GM19463 (cell line): ENCODE measurements around the gene ROCK2.
A peak's percentile ranks its signal among the peaks of the same experiment; 100 is the strongest.
"Not testable (repeated sequence)": the region's sequence is repeated elsewhere in the genome, so short reads cannot be mapped to it uniquely, and the experiment has no call there.

Experiments used
- ATAC-seq: cut with Tn5 transposase; IDR thresholded peaks from one replicate; pipeline ENCODE4 v1.9.1; 2021; ENCODE audit warnings: mild to moderate bottlenecking, moderate library complexity; ENCODE audit not compliant: unreplicated experiment

ROCK2 gene

GRCh38 chr2:11196246-11196645 lies 148.2 kb downstream of the ROCK2 start:
- no peak for ATAC-seq

GRCh38 chr2:11187731-11188130 lies 156.7 kb downstream of the ROCK2 start:
- ATAC-seq: no peak

DNA sequence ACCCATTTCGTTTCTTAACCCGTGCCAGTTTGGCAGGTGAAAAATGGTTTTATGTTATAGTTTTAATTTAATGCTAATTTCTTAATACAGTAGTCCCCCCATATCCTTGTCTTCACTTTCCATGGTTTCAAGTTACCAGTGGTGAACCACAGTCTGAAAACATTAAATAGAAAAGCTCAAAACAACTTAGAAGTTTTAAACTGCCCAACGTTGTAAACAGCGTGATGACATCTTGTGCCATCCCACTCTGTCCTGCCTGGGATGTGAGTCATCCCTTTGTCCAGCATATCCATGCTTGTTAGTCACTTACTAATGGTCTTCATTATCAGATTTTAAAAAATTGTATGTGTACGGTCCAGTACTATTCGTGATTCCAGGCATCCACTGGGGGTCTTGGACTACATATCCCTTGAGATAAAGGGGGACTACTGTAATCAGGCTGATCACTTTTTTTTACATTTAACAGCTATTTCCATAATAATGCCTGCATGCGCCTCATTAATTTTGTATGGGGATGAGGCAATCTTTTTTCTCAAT lies 157.3 kb downstream of the ROCK2 start:
- no peak for ATAC-seq

DNA sequence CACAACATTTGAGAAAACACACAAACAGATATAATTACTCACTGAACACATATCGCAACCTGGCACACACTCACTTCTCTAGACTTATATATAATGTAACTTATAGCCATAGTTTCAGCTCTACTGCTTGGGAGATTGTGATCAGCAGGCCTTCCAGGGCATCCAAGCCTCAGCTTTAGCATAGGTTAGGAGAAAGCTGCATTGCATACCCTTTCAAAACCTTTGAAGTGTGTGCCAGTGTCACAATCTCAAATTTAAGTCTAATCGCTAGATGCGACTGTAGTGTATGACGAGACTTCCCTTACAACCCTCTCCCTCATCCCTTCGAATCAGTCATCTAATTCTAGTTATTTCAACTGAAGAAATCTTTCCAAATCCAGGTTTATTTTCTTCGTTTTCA lies 158.3 kb downstream of the ROCK2 start:
- ATAC-seq: no peak

DNA sequence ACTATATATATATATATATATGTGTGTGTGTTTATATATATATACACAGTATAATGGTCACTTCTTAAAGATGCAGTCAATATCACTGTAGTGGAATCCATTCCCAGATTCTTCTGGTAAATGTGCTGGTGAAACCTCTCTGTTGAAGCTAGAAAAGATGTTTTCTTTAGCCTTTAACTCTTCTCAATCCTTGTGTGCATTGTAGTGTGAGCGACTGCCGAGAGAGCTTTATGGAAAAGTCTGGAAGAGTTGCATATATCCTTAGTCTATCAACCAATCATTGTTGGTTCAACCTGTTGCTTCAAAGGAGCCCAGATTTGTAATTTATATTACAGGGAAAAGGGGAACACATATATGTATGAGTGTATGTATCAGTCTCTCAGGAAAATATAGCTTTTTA lies 161.5 kb downstream of the ROCK2 start:
- ATAC-seq: no peak

GRCh38 chr2:11180653-11181052 lies 163.8 kb downstream of the ROCK2 start:
- ATAC-seq: no peak

DNA sequence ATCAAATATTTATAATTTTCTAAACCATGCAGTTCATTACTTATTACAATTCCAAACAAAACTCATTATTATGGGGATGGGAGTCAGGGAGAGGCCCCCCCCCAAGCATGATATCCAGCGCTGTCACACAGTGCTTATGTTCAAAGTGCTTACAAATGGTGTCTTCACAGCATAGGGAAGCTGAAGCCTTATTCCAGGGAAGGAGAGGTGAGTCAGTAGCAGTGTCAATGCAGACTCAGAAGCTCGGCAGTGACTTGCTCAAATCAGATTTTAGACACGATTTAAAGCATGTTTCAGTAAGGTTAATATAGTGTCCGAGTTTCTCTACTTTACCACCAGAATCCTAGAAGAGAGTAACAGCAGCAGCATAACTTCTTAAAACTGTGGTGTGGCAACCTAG lies 164.5 kb downstream of the ROCK2 start:
- no peak for ATAC-seq

DNA sequence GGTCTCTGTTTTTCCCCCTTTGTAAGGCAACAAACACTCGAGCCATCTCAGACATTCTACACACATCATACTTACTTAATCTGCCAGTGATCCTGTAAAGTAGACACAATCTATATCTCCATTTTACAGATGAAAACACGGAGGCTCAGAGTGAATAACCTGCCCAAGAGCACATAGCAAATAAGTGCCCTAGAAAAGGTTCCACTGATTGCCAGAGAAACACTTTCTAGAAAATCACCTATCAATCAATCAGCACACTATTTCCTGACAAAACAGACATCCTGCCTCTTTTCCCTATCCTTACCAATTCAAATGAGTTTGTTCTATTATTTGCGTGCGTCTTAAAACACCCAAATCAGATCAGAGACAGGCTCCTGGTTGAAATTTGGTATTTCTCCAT lies 165.2 kb downstream of the ROCK2 start:
- no peak for ATAC-seq

DNA sequence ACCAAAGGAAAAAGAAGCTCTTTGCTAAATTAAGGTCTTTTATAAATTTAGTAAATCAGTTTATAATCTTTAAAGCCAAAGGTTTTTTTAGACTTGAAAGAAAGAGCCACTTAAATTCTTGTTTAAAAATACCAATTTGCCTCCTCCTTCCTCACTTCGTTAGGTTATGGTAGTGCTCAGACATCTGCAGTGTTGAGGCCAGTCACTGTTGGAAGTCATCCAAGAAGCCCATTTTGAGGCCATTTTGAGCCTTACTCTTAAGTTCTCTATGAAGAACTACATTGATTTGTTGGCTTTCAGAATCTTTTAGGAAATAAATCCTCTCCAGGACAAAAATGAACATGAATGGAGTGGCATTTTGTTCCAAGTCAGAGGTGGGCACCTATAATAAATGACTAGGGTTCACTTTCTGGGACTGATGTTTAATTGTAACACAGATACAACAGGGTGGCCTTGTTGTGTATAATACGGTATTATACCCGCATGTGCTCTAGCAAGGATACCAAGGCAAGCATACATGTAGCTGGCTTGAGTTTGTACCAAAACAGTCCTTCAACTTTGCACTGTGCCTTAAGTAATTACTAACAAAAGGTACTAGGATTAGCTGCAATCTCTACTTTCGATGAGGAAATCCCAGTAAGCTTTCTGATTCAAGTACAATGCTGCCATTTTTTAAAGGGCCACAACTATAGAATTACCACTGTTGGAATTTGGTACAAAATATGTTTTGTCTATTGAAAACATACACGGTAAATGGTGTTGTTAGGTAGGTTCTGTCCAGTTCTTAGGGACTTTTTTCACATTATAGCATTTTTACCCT lies 166.4 kb downstream of the ROCK2 start:
- ATAC-seq: no peak

DNA sequence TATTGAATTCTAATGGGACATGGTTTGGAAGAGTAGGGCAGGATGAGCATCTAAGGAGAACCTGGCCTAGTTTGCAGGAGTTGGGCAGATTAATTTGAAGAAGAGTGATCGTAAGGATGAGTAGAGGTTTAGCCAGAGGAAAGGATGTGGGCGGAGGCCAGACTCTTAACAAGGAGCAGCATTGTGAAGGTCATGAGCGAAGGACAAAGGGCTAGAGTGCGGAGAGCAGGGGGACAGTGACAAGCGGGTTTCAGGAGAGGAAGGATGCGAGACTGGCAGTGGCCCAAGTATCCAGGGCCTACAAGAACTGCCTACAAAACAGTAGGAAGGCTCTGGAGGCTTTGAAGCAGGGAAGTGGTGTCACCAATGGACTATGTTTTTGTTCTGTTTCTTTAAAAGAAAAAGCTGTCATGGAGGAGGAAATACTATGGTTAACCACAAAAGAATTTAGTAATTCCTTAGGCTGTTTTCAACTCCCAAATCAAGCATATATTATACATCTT lies 169.1 kb downstream of the ROCK2 start:
- ATAC-seq: no peak

- no peak for ATAC-seq
These were observed 170.2 kb downstream of the ROCK2 start for GRCh38 chr2:11174222-11174621.

DNA sequence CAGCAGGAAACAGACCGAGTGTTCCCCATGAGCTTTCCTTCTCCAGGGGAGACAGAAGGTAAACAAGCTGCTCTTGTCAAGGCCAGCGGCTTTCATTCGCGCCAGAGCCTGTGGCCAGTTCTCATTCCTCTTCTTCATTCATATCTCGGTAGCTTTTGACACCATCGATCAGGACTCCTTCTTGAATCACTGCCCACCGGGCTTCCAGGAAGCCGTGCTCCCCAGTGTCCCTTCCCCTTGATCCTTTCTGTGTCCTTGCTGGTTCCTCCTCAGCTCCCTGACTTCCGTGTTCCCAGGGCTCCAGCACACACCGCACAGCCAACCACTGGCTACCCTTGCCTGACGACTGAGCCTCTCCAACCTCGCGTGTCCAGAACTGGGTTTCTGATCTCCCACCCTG lies 175.1 kb downstream of the ROCK2 start:
- no peak for ATAC-seq

GRCh38 chr2:11168488-11168887 lies 175.9 kb downstream of the ROCK2 start:
- ATAC-seq: no peak

GRCh38 chr2:11166476-11166875 lies 178.0 kb downstream of the ROCK2 start:
- no peak for ATAC-seq

DNA sequence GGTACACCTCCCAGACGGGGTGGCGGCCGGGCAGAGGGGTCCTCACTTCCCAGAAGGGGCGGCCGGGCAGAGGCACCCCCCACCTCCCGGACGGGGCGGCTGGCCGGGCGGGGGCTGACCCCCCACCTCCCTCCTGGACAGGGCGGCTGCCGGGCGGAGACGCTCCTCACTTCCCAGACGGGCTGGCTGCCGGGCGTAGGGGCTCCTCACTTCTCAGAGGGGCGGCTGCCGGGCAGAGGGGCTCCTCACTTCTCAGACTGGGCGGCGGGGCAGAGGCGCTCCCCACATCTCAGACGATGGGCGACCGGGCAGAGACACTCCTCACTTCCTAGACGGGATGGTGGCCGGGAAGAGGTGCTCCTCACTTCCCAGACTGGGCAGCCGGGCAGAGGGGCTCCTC lies 179.4 kb downstream of the ROCK2 start:
- not testable (repeated sequence) for ATAC-seq

- ATAC-seq: no peak
These were observed 180.8 kb downstream of the ROCK2 start for GRCh38 chr2:11163439-11164317.

DNA sequence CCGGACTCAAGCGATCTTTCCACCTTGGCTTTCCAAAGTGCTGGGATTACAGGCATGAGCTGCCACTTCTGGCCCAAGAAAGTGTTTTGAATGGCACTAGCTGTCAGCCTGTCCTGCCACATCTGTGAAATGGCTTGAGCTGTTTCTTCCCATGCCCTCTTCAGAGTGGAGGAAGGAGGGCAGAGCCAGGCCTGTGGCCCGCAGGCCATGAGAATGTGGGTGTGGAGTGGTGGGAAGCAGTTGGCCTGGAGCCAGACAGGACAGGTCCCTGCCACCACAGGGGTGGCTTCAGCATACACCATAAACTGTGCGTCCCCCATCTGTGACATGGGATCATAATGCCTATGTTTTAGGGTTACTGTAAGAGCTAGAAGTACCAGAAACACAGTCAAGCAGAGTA lies 182.7 kb downstream of the ROCK2 start:
- ATAC-seq: no peak

DNA sequence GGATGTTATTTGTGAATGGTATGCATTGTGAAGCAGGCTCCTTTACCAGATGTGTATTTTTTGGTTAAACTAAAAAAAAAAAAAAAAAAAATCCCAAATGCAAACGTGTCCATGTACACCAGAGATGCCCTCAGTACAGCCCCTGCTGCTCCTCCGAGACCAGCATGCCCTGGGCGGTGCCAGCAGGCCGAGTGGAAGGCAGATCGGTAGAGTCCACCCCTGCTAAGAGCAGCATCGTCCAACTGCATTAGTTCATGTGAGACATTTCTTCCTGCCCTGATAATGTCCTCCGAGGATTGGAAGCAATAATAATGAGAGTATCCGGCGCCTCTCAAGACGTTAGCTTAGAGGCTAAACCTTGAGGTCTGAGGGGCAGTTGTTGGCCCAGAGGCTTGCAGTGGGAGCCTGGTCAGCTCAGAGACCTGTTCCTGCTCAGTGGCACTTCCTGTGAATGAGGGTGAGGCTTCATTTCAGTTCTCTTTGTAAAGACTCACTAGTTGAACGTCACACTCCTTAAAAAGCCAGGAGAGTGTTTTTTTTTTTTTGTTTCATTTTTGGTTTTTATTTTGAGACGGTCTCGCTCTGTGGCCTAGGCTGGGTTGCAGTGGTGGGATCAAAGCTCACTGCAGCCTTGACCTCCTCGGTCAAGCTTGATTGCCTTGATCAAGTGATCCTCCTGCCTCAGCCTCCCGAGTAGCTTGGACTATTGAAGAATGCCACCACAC lies 183.5 kb downstream of the ROCK2 start:
- peak; percentile 78 for ATAC-seq

GRCh38 chr2:11160256-11160655 lies 184.2 kb downstream of the ROCK2 start:
- ATAC-seq: no peak

DNA sequence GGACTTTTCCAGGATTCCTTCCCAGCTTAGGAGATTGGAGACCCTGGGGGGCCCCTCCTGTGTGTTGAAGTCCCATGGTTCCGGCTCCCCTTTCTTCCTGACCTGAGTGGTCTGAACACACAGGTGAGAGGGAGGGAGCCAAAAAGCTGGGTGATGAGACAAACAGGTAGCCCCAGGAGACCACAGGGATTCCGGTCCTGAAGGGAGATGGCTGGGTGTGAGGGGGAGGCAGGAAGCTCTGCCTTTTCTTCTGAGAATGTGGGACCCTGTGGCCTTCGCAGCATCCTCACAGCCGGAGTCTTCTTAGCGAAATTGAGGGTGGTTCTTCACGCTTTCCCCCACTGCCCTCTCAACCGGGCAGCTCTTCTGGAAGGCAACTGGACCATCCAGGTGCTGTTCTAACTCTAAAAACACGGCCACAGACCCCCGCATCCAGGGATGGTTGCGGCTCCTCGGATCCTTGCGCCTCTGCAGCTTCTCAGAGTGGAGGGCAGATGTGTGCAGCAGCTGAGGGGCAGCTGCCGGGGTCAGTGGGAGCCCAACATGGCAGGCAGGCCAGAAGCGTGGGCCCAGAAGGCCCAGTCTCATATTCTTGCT lies 184.8 kb downstream of the ROCK2 start:
- ATAC-seq: no peak
